Astrocyte (in vitro differentiated cells and primary cell): ENCODE data around the gene GAS2. TPM values are rescaled to one million over a fixed set of nuclear protein-coding genes. Genes with fewer than 3 reads are reported as not detected.

Experiments used
- DNase-seq: peaks from one replicate; pipeline ENCODE4 v3.0.0-alpha.2; 2010; ENCODE audit warnings: low read depth
- FAIRE-seq: peaks from 2 replicates; lab custom pipeline; 2011; peaks lifted over from hg19 to GRCh38; lab: Jason Lieb, UNC
- H2AFZ ChIP-seq: 2 replicates; pipeline ENCODE4 v1.6.0; 2012; ENCODE audit warnings: low read depth, low read length, inconsistent platforms
- H3K27ac ChIP-seq: 2 replicates; pipeline ENCODE4 v1.5.1; 2011; ENCODE audit warnings: low read depth, low read length, inconsistent platforms
- H3K27me3 ChIP-seq: 2 replicates; pipeline ENCODE4 v1.6.0; 2011; ENCODE audit warnings: low read length, inconsistent platforms; ENCODE audit not compliant: insufficient read depth
- H3K36me3 ChIP-seq: 2 replicates; pipeline ENCODE4 v1.5.1; 2011; ENCODE audit warnings: low read length, inconsistent platforms; ENCODE audit not compliant: insufficient read depth
- H3K4me1 ChIP-seq: 2 replicates; pipeline ENCODE4 v1.5.1; 2011; ENCODE audit warnings: low read length, inconsistent platforms; ENCODE audit not compliant: insufficient read depth
- H3K4me2 ChIP-seq: 2 replicates; pipeline ENCODE4 v1.6.0; 2012; ENCODE audit warnings: low read length, inconsistent platforms
- H3K4me3 ChIP-seq: 2 replicates; pipeline ENCODE4 v1.5.1; 2011; ENCODE audit warnings: low read depth, mild to moderate bottlenecking, low read length, inconsistent platforms; ENCODE audit not compliant: insufficient read depth
- H3K79me2 ChIP-seq: 2 replicates; pipeline ENCODE4 v1.6.0; 2012; ENCODE audit warnings: mild to moderate bottlenecking, low read length, inconsistent platforms; ENCODE audit not compliant: insufficient read depth
- H3K9ac ChIP-seq: 2 replicates; pipeline ENCODE4 v1.6.0; 2012; ENCODE audit warnings: mild to moderate bottlenecking, low read length, inconsistent platforms
- H3K9me3 ChIP-seq: 2 replicates; pipeline ENCODE4 v1.5.1; 2012; ENCODE audit warnings: low read depth, mild to moderate bottlenecking, low read length, inconsistent platforms; ENCODE audit not compliant: insufficient read depth
- H4K20me1 ChIP-seq: 2 replicates; pipeline ENCODE4 v1.6.0; 2012; ENCODE audit warnings: low read length, inconsistent platforms; ENCODE audit not compliant: insufficient read depth
- H3K27ac Mint-ChIP-seq: one replicate; pipeline ENCODE4 v1.8.0; 2021; ENCODE audit warnings: mild to moderate bottlenecking, mixed read lengths; ENCODE audit not compliant: unreplicated experiment
- H3K27me3 Mint-ChIP-seq: one replicate; pipeline ENCODE4 v1.8.0; 2021; ENCODE audit warnings: low read depth, mixed read lengths; ENCODE audit not compliant: unreplicated experiment
- H3K36me3 Mint-ChIP-seq: one replicate; pipeline ENCODE4 v1.8.0; 2021; ENCODE audit warnings: low read depth, mixed read lengths; ENCODE audit not compliant: unreplicated experiment
- H3K4me1 Mint-ChIP-seq: one replicate; pipeline ENCODE4 v1.8.0; 2021; ENCODE audit warnings: low read depth, mixed read lengths; ENCODE audit not compliant: unreplicated experiment
- H3K4me3 Mint-ChIP-seq: one replicate; pipeline ENCODE4 v1.8.0; 2021; ENCODE audit warnings: mild to moderate bottlenecking, moderate library complexity, mixed read lengths; ENCODE audit not compliant: unreplicated experiment
- H3K9me3 Mint-ChIP-seq: one replicate; pipeline ENCODE4 v1.8.0; 2021; ENCODE audit warnings: mild to moderate bottlenecking, mixed read lengths; ENCODE audit not compliant: unreplicated experiment
- EZH2 ChIP-seq: IDR thresholded peaks from 2 replicates; pipeline ENCODE4 v1.6.1; 2012; ENCODE audit warnings: mild to moderate bottlenecking, low read length, inconsistent platforms; ENCODE audit not compliant: insufficient read depth
- total RNA-seq: library from RNA; stranded (reverse); gene quantifications from 2 replicates; pipeline ENCODE4 v1.2.1, GENCODE V29; 2021
- TF ChIP-seq, protein P1 (sequence below): IDR thresholded peaks from 2 replicates; pipeline ENCODE4 v1.5.1; 2011; ENCODE audit warnings: low read depth, mild to moderate bottlenecking, inconsistent platforms, low read length, moderate library complexity; ENCODE audit not compliant: insufficient read depth

The GAS2 gene
- total RNA-seq, 1 donor from 2014 or later: 1.5 TPM

DNA sequence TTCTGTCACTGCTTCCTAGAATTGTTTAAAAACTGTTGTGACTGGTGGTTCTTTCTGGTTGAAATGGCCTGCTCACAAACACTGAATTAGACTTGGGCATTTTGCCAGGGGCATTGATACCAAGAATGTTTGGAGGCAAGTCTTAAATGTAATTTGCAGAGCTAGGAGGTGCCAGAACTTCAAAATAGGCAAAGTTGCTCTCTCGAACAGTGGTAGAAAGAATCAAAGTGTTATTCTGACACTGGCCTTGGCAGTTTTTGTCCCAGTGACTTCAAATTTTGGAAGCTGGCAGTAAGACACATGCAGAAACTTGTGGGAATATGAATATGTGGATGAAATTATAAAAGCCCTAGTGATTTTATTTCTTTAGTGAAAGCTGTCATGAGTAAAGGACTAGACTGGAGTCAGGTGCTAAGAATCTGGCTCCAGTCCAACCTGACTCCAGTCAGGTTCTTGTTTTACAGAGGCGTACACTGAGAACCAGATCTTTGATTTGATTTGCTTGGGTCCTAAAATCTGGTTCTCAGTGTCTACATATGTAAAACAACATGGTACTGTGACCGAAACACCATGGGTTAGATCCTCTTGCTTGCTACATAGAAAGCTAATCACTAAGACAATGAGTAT, 142.3 kb downstream of the GAS2 start:
- no peaks in the 10 kb centered on the region for H3K9me3 Mint-ChIP-seq
- no peak overlapping the region for H3K27ac Mint-ChIP-seq
- no peak overlapping the region for H3K4me3 Mint-ChIP-seq

DNA sequence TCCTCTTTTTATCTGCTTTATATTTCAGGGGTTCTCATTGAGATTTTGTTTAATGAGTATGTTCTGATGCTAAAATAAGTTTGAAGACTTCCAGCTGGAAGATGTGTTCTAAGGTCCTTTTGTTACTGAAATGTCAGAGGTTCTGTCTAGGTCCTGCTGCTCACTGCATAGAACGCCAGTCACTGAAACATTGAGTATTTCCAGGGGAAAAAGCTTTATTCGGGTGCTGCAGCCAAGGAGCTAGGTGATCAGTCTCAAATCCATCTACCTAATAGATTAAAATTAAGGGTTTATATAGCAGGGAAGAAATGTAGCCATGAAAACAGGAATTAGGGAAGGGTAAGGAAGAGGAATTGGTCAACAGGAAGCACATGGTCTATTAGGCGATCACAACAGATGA, 143.5 kb downstream of the GAS2 start:
- Mint-ChIP-seq H3K36me3 (no peaks in the 10 kb centered on the region), H3K27ac (no peak overlapping the region), H3K4me1 (no peaks in the 10 kb centered on the region), H3K9me3 (no peaks in the 10 kb centered on the region), H3K27me3 (no peaks in the 10 kb centered on the region), H3K4me3 (no peak overlapping the region)
- Histone ChIP-seq H3K4me2 (no peak overlapping the region), H4K20me1 (no peaks in the 10 kb centered on the region), H3K27me3 (no peaks in the 10 kb centered on the region), H2AFZ (no peak overlapping the region), H3K27ac (no peak overlapping the region), H3K36me3 (no peaks in the 10 kb centered on the region), H3K4me3 (no peak overlapping the region), H3K4me1 (no peaks in the 10 kb centered on the region), H3K9me3 (no peaks in the 10 kb centered on the region), H3K9ac (no peak overlapping the region), H3K79me2 (no peaks in the 10 kb centered on the region)
- TF ChIP-seq, protein P1, sequence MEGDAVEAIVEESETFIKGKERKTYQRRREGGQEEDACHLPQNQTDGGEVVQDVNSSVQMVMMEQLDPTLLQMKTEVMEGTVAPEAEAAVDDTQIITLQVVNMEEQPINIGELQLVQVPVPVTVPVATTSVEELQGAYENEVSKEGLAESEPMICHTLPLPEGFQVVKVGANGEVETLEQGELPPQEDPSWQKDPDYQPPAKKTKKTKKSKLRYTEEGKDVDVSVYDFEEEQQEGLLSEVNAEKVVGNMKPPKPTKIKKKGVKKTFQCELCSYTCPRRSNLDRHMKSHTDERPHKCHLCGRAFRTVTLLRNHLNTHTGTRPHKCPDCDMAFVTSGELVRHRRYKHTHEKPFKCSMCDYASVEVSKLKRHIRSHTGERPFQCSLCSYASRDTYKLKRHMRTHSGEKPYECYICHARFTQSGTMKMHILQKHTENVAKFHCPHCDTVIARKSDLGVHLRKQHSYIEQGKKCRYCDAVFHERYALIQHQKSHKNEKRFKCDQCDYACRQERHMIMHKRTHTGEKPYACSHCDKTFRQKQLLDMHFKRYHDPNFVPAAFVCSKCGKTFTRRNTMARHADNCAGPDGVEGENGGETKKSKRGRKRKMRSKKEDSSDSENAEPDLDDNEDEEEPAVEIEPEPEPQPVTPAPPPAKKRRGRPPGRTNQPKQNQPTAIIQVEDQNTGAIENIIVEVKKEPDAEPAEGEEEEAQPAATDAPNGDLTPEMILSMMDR: no peak
- TF ChIP-seq EZH2: no peak
- DNase-seq (no peak), FAIRE-seq (no peak)

More for the DNA sequence above, 142.3 kb downstream of the GAS2 start:
- no peak for TF ChIP-seq EZH2
- TF ChIP-seq, protein P1: no peak
- Histone ChIP-seq H3K27me3 (no peaks in the 10 kb centered on the region), H3K4me1 (no peaks in the 10 kb centered on the region), H4K20me1 (no peaks in the 10 kb centered on the region), H3K36me3 (no peaks in the 10 kb centered on the region), H3K27ac (no peak overlapping the region), H3K79me2 (no peaks in the 10 kb centered on the region), H3K4me2 (peak overlapping the region; percentile 20), H3K9ac (no peak overlapping the region), H3K4me3 (no peak overlapping the region), H3K9me3 (no peaks in the 10 kb centered on the region), H2AFZ (no peak overlapping the region)
- no peak for DNase-seq
- Mint-ChIP-seq H3K27me3 (no peaks in the 10 kb centered on the region), H3K36me3 (no peaks in the 10 kb centered on the region), H3K4me1 (no peaks in the 10 kb centered on the region)
- no peak for FAIRE-seq

DNA sequence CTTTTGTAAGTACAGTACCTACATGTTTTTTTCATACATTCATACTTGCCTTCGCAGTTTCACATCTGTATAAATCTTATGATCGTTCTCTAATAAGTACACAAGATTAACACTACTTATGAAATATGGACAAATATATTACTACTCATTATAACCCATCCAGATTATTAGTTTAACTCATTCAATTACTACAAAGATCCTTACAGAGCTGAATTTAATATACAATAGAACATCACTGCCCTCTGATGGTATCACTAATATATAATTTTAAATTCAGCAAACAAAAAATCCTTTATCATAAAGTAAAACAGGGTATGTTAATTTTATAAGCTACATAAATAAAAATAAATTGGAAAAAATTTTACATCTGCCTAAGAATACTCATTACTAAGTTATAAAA, 155.8 kb downstream of the GAS2 start:
- no peaks in the 10 kb centered on the region for H3K4me1 ChIP-seq
- Mint-ChIP-seq H3K4me1 (no peaks in the 10 kb centered on the region), H3K9me3 (no peaks in the 10 kb centered on the region), H3K4me3 (no peak overlapping the region), H3K36me3 (no peaks in the 10 kb centered on the region), H3K27me3 (no peaks in the 10 kb centered on the region), H3K27ac (no peak overlapping the region)
- H3K9me3 ChIP-seq: no peaks in the 10 kb centered on the region
- H3K36me3 ChIP-seq: peaks cover 4% of the 10 kb centered on the region
- no peak overlapping the region for H3K4me3 ChIP-seq
- DNase-seq: no peak
- no peak overlapping the region for H3K4me2 ChIP-seq
- H3K9ac ChIP-seq: no peak overlapping the region
- H4K20me1 ChIP-seq: no peaks in the 10 kb centered on the region
- TF ChIP-seq EZH2: no peak
- TF ChIP-seq, protein P1: no peak
- no peaks in the 10 kb centered on the region for H3K27me3 ChIP-seq
- no peak overlapping the region for H3K27ac ChIP-seq
- no peak overlapping the region for H2AFZ ChIP-seq
- H3K79me2 ChIP-seq: no peaks in the 10 kb centered on the region
- no peak for FAIRE-seq
